Stimulated activated CD4-positive, alpha-beta T cell treated with anti-CD3 and anti-CD28 coated beads, Interleukin-1b, Interleukin-23, amount 100 ng/mL, for 1 hour (primary cell): ENCODE data around the gene LRRC3C.
"Not testable (repeated sequence)": the region's sequence is repeated elsewhere in the genome, so short reads cannot be mapped to it uniquely, and the experiment has no call there.

Experiments
- DNase-seq, 2 donors: peaks; one replicate each; pipeline ENCODE4 v3.0.0-alpha.2; 2020; ENCODE audit warnings: low read depth in 2 of 2

Gene LRRC3C, protein sequence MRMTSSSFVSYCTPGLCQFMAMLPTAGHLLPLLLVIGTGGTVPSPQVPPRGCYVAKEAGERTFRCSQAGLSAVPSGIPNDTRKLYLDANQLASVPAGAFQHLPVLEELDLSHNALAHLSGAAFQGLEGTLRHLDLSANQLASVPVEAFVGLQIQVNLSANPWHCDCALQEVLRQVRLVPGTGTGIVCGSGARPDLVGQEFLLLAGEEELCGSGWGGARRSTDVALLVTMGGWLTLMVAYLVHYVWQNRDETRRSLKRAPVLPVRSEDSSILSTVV

GRCh38 chr17:39927101-39927928 is at the start of gene LRRC3C, which contains the start of gene ORMDL3:
TSS of gene LRRC3C (plus strand) at chr17:39927732. CDS start at chr17:39941524, 13,792 bp downstream.
TSS of gene ORMDL3 (minus strand) at chr17:39927601. CDS start at chr17:39924203, 3,398 bp downstream.
- peak; percentile 74 to 85 for DNase-seq

- DNase-seq: not testable (repeated sequence)
Measured at GRCh38 chr17:39886102-39886501, 41.4 kb upstream of the LRRC3C start.

DNA sequence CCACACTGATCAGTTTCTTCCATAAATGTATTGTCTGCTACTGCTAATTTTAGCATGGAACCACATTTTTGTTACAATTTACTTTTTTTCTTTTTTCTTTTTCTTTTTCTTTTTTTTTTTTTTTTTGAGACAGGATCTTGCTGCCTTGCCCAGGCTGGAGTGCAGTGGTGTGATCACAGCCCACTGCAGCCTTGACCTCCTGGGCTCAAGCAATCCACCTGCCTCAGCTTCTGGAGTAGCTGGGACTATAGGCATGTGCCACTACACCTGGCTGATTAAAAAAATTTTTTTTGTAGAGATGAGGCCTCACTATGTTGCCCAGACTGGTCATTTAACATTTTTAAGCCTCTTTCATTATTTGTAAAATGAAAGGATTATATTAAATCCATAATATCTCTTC is 40.5 kb upstream of the LRRC3C start:
- DNase-seq: no peak

DNA sequence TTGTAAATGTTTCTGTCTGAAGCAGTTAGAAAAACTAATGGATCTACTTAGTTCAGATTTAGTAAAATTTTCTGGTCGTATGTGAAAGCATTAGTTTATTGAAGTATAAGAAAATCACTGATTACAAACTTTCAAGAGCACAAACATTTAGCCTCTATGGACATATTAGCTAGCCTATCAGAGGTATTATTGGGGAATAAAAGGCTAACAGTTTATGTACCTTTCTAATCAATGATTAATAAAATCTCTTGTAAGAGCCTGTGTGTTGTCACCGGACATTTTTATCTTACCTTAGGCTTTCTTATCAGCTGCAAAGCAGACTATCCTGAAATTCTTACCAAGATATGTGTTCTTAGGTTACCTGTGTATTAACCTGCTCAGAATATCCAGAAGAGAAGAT is 38.3 kb upstream of the LRRC3C start:
- no peak for DNase-seq

DNA sequence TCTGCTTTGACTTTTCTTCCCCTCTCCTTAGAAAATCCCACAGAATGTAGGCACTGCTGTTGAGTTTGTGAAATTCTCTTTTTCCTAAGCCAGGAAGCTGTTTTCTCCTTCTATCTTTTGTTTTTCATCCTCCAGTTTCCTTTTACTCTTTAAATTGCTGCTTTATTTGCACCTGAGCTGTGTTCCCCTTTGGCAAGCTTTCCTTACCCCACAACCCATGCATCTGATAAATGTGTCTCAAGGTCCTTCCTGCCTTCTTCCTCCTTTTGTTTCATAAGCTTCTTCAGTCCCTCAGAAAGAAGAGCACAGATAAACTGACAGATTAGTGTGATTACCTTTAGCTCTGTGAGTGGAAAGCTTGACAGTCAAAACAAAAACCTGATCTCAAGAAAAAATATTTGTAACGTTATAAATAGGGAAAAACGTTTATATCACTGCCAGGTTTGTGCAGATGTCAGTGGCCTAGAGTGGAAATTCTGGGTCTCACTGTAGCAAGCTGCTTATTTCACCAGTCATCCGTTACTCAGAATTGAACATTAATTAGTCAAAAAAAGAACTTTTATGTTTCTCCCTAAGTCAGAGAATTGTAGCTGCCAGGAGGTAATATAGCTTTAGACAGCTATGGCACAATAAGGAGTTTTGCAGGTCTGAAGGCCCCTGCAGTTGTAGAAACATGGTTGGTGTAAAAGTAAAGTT is 32.7 kb upstream of the LRRC3C start:
- no peak for DNase-seq

DNA sequence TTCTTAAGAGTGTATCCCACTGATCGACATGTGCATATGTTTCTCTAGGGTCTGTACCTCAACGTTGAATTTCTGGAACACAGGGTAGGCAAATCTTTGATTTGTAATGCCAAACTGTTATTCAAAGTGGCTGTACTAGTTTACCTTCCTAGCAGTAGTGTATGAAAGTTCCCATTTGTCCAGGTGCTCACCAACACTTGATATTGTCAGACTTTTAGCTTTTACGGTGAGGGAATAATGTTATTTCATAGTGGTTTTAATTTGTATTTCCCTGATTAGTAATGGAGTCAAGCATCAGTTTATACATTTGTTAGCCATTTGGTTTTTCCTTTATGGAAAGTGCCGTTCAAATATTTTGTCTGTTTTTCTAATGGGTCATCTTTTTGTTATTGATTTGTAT is 29.4 kb upstream of the LRRC3C start:
- no peak for DNase-seq

DNA sequence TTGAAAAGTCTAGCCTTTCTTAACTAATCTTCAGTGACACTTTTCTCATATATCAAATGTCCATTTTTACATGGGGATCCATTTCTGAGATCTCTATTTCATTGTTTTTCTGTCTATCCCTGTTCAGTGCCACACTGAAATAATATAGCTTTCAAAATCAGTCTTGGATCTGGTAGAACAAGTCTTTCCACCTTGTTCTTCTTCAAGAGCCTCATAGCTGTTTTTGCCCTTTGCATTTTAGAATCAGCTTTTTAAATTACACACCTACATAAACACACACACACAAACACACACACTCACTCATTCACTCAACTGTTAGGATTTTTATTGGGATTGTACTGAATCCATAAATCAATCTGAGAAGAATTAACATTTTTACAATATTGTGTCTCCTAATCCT is 28.3 kb upstream of the LRRC3C start:
- DNase-seq: no peak

GRCh38 chr17:39902027-39902426 is 25.5 kb upstream of the LRRC3C start:
- DNase-seq: not testable (repeated sequence)

DNA sequence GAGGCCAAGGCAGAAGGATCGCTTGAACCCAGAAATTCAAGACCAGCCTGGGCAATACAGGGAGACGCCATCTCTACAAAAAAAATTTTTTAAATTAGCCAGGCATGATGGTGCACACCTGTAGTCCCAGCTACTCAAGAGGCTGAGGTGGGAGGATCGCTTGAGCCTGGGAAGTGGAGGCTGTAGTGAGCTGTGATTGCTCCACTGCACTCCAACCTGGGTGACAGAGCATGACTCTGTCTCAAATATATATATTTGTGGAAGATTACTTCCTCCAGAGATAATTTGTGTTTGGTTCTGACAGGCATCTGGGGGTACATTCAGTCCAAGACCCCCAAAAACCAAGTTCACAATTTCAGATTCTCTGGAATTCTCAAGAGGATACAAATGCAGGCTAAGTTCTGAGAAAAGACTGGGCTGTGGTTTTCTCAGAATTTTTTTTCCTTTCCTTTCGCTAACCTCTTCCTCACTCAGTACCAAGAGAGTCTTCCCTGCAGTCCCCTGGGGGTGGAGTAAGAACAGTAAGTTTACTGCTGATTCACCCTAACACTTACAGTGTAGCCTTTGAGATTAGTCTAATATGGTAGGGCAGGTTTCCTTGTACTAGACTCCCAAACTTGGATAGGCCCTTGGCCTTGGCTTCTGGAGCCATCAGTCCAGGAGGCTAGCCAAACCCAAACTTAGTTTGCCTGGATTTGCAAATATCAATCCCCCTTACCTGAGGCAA is 24.2 kb upstream of the LRRC3C start:
- DNase-seq: no peak

- no peak for DNase-seq
Measured at GRCh38 chr17:39904990-39905288, 22.6 kb upstream of the LRRC3C start.

GRCh38 chr17:39908789-39909352 is 18.7 kb upstream of the LRRC3C start:
- DNase-seq: no peak

GRCh38 chr17:39913989-39914388 is 13.5 kb upstream of the LRRC3C start:
- DNase-seq: no peak

- no peak for DNase-seq
Measured at GRCh38 chr17:39915559-39915958, 12.0 kb upstream of the LRRC3C start.

GRCh38 chr17:39916918-39917317 is 10.6 kb upstream of the LRRC3C start:
- no peak for DNase-seq

DNA sequence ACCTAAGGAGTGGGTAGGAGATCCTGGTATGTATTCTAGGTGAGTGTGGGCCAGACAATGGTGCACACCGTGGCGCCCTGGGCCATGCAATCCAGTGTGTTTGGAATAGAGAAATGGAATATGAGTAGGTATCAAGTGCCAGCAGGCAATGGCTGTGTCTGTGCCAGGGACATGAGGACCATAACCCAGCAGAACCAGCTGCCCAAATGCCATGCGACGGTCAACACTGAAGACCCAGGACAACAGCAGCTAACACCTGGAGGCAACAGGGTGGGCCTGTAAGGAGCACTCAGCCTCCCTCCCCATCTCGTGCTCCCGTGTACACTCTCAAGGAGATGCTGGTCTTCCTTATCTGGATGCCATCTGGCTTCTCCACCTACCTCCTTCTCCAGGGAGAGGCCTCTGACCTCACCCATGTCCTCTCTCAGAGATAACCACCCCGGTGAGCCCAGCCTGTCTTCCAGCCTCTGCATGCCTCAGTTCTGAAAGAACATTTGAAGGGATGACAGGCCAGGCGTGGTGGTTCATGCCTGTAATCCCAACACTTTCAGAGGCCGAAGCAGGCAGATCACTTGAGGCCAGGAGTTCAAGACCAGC is 8.3 kb upstream of the LRRC3C start:
- DNase-seq: no peak

DNA sequence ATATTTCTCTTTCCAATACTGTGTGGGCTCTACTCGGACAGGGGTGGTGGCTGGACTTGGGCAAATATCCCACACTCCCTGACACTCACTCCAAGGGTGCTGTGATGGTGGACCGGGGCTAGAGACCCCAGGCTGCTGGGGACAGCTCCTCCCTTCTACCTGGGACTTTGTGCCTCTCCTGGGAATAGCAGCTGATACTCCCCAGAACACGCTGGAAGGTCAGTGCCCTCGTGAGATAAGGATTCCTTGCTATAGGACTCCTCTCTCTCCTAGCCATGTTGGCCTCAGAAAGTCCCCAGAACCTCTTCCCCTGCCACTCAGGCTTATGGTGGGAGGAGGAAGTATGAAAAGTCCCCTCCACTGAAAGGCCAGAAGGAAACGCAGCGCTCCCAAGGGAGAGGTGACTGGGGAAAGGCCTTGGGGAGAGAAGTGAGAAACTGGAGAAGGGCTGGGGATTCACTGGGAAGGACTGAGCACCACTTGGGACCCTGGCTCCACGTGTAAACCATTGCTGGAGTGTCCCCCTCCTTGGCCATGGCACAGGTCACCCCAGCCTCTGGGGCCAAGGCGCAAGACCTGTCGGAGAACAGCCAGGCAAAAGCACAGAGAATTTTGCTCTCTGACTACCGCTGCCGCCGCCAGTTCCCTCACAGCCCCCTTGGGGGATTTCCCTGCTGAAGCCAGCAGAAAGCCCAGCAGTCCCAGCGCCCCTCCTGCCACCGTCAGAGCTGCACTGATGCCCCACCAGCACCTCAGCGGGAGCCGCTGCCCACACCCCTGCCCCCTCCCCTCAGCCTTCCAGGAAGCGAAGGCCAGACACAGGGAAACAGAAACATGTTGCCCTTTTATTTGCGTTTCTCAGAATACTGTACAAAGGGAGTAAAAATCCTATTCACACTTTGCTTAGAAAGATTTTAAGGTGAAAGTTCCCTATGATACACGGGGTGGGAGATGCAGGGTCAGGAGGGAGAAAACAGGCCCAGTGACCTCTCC is 7.0 kb upstream of the LRRC3C start:
- no peak for DNase-seq

GRCh38 chr17:39921323-39921722 is 6.2 kb upstream of the LRRC3C start:
- DNase-seq: no peak

DNA sequence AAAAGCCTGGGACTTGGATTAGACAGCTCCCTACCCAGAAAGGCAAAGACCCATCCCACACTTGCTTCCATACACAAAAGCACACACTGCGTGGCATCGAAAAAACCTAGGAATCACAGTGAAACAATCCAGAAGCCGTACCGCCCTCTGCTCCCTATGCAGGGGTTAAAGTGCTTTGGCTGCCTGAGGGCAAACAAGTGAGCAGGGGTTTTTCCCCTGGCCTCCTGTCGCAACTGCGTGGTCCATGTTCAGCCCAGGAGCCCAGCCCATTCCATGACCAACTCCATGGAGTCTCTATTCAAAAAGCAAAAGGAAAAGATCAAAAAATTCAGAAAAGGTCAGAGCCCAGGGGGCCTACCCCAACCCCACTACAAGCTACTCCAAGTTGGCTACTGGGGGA is 5.5 kb upstream of the LRRC3C start:
- no peak for DNase-seq

GRCh38 chr17:39923230-39923629 is 4.3 kb upstream of the LRRC3C start:
- no peak for DNase-seq
